Frontal cortex (tissue), 4 donors: Measurements from ENCODE around the gene SHMT2. TPM values are rescaled to one million over a fixed set of nuclear protein-coding genes. Genes with fewer than 3 reads are reported as not detected.

Source experiments
- DNase-seq, 2 donors: peaks; one replicate each; pipeline ENCODE4 v3.0.0; 2012; ENCODE audit warnings: low spot score in 2 of 2
- FAIRE-seq: peaks from 2 replicates; lab custom pipeline; 2012; peaks lifted over from hg19 to GRCh38; lab: Jason Lieb, UNC
- total RNA-seq: library from RNA; depleted of rRNA; stranded (reverse); fragments of >200 nt; gene quantifications from one replicate; pipeline ENCODE4 v1.2.3, GENCODE V29; 2014
- donor health status: control.
- donor health status: control.
- donor health status: control.

SHMT2 gene
- total RNA-seq, 1 donor from 2014 or later, result 28.9 TPM

DNA sequence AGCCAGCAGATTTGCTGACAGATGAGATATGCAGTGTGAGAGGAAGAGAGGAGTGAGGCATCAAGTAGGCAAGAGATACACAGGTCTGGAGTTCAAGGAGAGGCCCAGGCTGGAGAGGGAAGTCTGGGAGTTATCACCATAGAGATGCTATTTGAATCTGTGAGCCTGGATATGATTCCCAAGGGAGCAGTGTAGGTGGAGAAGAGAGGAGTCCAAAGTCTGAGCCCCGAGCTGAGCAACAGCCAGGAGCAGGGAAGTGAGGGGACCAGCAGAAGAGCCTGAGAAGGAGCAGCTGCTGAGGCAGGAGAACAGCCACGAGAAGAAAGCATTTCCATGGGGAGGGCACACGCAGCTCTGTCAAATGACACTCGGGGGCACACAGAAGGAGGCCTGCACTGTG lies 33.1 kb upstream of the SHMT2 start:
- DNase-seq, result no peak

DNA sequence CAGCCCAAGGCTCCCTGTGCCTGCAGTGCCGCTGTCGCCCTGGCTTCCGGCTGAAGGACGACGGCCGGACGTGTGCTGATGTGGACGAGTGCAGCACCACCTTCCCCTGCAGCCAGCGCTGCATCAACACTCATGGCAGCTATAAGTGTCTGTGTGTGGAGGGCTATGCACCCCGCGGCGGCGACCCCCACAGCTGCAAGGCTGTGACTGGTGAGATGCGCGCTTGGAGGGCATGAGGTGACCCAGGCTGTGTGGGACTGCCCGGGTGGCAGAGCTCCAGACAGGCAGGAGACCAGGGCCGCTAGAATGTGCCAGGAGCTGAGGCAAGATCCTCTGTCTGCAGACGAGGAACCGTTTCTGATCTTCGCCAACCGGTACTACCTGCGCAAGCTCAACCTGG lies 32.6 kb upstream of the SHMT2 start:
- no peak for DNase-seq
- no peak for FAIRE-seq

More for the DNA sequence above, 33.1 kb upstream of the SHMT2 start:
- no peak for FAIRE-seq

DNA sequence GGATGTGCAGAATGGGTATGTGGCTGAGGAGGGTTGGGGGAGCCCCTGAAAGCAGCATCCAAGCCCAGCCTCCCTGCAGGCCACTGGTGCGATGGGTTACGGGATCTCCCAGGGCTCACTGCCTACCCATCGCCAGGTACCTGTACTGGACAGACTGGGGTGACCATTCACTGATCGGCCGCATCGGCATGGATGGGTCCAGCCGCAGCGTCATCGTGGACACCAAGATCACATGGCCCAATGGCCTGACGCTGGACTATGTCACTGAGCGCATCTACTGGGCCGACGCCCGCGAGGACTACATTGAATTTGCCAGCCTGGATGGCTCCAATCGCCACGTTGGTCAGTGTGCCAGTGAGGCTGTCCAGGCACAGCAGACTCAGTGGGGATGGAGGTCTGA lies 31.2 kb upstream of the SHMT2 start:
- FAIRE-seq, result no peak
- DNase-seq, result no peak

DNA sequence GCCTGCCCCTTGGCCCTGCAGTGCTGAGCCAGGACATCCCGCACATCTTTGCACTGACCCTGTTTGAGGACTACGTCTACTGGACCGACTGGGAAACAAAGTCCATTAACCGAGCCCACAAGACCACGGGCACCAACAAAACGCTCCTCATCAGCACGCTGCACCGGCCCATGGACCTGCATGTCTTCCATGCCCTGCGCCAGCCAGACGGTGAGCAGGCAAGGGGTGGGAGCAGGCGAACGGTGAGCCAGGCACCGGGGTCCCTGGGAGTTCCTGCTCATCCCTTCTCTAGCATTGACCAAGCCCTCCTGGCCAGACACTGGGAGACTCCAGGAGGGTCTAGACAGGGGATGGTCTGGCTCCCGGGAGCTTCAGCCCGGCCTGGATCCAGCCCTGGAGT lies 30.3 kb upstream of the SHMT2 start:
- DNase-seq, result no peak
- no peak for FAIRE-seq

DNA sequence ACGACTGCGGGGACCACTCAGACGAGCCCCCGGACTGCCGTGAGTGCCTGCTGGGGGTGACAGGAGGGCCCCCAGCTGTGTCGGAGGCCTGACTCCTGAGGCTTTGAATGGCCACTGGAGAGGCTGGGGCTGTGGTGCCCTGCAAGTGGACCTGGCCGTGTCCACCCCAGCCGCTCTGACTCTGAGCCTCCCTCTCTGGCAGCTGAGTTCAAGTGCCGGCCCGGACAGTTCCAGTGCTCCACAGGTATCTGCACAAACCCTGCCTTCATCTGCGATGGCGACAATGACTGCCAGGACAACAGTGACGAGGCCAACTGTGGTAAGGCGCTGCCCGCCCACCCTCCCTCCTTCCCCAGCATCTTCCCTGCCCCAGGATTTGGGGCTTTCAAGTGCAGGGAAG lies 29.0 kb upstream of the SHMT2 start:
- no peak for FAIRE-seq
- DNase-seq, result no peak

DNA sequence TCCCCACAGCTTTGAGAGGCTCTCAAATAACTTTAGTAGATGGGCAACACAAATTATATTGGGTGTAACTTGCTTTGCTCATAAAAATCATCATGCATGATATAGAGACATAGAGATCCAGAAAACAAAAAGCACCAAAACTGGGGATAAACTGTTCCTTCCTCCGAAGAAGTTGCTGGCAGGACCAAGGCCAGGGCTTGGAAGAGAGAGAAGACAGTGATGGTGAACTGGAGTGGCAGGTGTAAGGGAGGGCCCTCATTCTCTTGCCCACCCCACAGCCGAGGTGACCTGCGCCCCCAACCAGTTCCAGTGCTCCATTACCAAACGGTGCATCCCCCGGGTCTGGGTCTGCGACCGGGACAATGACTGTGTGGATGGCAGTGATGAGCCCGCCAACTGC lies 28.3 kb upstream of the SHMT2 start:
- no peak for FAIRE-seq

DNA sequence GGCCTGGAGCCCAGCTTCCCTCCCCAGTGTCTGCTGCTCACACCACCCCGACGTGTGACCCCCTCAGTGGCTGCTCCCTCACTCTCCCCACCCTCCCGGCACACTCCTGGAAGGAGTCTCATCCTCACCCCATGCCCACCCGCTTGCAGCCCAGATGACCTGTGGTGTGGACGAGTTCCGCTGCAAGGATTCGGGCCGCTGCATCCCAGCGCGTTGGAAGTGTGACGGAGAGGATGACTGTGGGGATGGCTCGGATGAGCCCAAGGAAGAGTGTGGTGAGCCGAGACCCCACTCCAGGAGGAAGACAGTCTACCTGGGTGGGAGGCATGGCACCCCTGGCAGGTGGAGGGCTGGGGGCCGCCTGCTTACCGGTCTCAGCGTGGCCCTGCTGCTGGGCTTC lies 27.9 kb upstream of the SHMT2 start:
- no peak for FAIRE-seq
- DNase-seq, result no peak

More for the DNA sequence above, 28.3 kb upstream of the SHMT2 start:
- no peak for DNase-seq

DNA sequence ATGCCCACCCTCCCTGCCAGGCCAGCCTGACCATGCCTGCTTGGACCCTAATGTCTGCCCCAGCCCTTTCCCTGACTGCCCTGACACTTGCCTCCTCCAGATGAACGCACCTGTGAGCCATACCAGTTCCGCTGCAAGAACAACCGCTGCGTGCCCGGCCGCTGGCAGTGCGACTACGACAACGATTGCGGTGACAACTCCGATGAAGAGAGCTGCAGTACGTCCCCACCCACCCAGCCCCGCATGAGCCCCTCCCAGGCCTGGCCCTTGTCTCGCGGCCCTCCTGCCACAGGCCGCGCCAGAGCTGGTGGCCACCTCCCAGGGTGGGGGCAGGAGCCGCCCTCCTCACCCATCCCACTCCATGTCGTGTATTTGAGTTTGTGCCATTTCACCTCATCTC lies 27.2 kb upstream of the SHMT2 start:
- no peak for DNase-seq
- FAIRE-seq, result no peak

DNA sequence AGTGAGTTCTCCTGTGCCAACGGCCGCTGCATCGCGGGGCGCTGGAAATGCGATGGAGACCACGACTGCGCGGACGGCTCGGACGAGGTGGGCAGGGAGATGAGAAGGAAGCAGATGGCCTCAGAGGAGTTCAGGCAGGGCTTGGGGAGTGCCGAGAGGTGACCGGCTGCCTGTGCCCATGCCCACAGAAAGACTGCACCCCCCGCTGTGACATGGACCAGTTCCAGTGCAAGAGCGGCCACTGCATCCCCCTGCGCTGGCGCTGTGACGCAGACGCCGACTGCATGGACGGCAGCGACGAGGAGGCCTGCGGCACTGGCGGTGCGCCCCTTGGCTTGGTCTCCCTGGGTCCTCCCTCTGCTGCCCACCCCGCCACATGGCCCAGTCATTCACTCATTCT lies 26.3 kb upstream of the SHMT2 start:
- DNase-seq (no peak), FAIRE-seq (no peak)

DNA sequence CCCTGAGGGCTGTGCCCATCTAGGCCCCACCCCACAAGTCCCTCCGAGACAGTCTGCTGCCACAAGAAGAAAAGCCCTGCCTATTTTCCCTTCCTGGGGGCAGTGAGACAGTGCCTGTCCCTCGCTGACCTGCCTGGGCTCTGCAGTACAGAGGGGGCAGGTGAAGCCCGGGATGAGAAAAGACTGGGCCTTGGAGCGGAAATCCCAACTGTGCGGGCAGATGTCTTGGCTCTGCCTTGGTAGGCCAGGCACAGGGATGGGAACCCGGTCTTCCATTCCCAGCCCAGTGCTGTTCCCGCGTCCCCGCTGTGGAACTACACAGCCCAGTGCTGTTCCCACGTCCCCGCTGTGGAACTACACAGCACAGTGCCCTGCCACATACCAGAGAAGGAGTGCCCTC lies 25.7 kb upstream of the SHMT2 start:
- DNase-seq (no peak), FAIRE-seq (no peak)

DNA sequence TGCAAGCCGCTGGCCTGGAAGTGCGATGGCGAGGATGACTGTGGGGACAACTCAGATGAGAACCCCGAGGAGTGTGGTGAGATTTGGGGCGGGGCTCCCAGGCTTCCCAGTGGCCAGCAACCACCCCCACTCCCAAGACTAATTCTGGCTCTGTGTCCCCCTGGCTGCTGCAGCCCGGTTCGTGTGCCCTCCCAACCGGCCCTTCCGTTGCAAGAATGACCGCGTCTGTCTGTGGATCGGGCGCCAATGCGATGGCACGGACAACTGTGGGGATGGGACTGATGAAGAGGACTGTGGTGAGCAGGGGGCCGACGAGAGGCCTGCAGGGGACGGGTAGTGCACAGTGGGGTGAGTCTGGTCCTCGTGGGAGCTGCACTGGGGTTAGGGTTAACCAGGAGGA lies 25.1 kb upstream of the SHMT2 start:
- no peak for FAIRE-seq

DNA sequence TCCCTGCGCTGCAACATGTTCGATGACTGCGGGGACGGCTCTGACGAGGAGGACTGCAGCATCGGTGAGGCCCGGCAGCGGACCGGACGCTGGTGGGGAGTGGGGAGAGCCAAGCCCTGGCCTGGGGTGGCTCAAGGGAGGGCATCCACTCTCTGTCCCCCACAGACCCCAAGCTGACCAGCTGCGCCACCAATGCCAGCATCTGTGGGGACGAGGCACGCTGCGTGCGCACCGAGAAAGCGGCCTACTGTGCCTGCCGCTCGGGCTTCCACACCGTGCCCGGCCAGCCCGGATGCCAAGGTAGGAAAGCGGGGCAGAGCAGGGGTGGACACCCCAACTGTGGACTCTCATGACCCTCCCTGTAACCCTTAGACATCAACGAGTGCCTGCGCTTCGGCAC lies 24.3 kb upstream of the SHMT2 start:
- FAIRE-seq, result no peak
- no peak for DNase-seq

More for the DNA sequence above, 25.1 kb upstream of the SHMT2 start:
- DNase-seq, result no peak

DNA sequence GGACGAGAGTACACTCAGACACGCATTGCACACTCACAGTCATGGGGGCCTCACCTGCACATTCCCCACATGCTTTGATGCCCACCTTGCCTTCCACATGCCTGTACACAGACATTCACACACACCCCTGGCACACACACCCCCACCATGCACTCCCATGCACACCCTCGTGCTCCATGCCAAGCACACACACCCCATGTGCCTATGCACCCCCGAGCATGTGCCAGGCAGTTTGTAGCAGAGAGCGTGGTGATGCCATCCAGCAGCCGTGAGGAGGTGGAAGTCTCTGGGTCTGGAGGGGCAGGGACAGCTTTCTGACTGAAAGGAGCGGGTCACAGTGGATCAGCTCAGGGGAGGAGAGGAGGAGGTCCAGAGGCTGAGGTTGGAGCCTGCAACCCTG lies 23.6 kb upstream of the SHMT2 start:
- FAIRE-seq, result no peak
- DNase-seq, result no peak

DNA sequence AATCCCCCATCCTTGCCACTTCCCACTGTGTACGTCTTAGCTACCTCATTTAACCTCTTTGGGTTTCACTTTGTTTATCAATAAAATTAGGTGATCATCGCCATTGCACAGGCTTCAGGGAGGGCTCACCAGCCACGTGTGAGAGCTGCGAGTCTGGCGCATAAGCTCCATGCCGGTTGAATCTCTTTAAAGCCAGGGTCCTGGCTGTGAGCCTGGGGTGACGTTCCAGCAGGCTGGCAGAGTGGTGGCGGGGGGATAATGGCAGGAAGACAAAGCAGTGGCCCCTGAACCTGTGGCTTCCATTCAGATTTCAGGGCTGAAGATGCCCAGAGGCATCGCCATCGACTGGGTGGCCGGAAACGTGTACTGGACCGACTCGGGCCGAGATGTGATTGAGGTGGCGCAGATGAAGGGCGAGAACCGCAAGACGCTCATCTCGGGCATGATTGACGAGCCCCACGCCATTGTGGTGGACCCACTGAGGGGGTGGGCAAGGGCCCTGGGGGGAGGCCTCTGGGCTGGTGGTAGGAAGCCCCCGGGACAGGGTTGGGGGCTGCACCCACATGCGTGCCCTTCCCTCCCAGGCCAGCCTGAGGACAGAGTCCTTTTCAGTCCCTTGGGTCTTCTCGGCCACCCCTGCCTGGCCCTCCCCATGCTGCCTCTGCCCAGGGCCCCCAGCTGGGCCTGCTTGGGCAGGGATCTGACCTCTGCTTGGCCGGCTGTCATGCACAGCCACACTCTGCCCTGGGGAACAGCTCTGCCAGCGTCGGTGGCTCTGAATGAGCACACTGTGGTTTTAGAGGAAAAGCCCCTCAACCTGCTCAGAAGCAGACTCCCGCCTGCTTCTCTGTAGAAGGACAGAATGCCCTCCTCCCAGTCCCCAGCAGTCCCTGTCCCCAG lies 21.5 kb upstream of the SHMT2 start:
- FAIRE-seq (no peak), DNase-seq (no peak)

DNA sequence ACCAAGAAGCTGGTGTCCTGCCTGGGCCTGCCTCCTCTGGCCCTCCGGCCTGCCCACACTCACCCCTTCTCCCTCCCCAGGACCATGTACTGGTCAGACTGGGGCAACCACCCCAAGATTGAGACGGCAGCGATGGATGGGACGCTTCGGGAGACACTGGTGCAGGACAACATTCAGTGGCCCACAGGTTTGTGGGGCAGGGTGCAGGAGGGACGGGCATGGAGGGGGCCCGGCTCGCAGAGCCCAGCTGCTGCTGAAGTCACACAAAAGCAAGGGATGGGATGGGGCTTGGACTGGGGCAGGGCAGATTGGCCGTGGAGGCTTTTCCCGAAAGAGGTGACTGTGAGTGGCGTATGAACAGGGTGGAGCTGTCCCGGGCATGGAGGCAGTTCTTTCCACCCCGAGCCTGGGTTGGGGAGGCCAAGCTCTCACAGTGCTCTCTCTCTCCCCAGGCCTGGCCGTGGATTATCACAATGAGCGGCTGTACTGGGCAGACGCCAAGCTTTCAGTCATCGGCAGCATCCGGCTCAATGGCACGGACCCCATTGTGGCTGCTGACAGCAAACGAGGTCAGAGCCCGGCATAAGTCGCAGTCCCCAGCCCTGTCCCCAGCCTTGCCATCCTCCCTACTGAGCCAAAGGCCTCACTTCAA lies 20.8 kb upstream of the SHMT2 start:
- no peak for FAIRE-seq
- DNase-seq, result peak; percentile 50 to 66

DNA sequence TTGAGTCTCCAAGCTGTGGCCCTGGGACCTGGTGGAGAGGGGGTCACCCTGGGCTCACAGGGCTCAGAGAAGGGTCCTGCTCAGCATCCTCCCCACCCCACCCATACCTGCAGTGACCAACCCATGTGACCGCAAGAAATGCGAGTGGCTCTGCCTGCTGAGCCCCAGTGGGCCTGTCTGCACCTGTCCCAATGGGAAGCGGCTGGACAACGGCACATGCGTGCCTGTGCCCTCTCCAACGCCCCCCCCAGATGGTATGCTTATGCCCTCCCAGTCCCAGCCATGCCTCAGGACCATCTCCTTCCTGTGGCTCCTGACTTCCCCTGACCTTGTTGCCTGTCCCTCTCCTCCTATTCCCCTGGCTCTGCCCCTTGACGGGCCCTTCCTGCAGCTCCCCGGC lies 19.6 kb upstream of the SHMT2 start:
- FAIRE-seq, result no peak
- DNase-seq, result no peak

DNA sequence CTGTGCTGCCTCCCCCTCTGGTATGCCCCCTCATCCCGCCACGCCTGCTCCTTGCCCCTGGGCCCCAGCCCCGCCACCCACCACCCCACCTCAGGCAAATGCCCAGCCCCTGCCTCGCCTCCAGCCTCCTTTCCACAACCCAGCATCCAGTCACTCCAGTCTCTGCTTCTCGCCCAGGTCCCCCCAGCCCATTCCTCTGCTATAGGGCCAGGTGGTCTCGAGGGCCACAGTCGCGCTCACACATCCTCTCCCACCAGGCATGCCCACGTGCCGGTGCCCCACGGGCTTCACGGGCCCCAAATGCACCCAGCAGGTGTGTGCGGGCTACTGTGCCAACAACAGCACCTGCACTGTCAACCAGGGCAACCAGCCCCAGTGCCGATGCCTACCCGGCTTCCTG lies 19.1 kb upstream of the SHMT2 start:
- DNase-seq, result no peak
- FAIRE-seq, result no peak

DNA sequence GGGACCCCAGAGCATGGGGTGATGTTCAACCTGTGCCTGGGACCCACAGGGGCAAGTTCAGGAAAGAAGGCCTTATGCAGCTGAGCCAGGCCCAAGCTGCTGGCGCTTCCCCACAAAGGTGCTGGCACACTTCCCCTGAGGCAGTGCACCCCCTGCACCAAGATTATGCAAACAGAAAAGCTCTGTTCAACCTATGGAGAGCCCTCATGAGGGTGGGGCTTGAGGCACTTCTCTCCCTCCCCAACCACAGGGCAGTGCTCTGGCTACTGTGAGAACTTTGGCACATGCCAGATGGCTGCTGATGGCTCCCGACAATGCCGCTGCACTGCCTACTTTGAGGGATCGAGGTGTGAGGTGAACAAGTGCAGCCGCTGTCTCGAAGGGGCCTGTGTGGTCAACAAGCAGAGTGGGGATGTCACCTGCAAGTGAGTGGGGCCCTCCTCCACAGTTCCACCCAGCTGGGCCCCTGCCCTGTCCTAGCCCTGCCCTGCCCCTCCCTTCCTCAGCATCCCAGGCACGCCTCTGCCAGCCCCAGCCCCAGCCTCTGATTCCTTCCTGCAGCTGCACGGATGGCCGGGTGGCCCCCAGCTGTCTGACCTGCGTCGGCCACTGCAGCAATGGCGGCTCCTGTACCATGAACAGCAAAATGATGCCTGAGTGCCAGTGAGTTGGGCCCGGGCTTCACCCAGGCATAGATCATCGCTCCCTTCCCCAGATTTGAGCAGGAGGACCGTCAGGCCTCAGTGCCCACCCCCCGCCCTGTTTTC lies 18.4 kb upstream of the SHMT2 start:
- no peak for FAIRE-seq
- no peak for DNase-seq

DNA sequence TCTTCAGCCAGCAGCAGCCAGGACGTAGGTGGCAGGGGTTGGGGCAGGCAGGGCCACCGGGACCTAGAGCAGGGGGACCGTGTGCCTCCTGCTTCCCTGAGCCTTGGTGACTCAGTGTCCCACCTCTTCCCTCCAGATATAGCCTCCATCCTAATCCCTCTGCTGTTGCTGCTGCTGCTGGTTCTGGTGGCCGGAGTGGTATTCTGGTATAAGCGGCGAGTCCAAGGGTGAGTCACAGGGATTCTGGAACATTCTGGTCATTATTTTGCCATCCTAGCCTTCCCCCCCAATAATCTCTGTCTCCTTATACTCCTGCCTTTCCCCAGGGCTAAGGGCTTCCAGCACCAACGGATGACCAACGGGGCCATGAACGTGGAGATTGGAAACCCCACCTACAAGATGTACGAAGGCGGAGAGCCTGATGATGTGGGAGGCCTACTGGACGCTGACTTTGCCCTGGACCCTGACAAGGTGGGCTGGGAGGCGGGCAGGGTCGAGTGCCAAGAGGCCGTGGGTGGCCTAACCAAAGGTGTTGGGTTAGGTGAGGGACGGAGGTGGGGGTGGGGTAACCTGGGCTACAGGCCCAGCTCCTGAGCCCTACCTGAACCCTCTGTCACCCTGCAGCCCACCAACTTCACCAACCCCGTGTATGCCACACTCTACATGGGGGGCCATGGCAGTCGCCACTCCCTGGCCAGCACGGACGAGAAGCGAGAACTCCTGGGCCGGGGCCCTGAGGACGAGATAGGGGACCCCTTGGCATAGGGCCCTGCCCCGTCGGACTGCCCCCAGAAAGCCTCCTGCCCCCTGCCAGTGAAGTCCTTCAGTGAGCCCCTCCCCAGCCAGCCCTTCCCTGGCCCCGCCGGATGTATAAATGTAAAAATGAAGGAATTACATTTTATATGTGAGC lies 17.5 kb upstream of the SHMT2 start:
- DNase-seq, result no peak
- no peak for FAIRE-seq

DNA sequence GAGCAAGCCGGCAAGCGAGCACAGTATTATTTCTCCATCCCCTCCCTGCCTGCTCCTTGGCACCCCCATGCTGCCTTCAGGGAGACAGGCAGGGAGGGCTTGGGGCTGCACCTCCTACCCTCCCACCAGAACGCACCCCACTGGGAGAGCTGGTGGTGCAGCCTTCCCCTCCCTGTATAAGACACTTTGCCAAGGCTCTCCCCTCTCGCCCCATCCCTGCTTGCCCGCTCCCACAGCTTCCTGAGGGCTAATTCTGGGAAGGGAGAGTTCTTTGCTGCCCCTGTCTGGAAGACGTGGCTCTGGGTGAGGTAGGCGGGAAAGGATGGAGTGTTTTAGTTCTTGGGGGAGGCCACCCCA lies 16.8 kb upstream of the SHMT2 start:
- DNase-seq, result no peak
- FAIRE-seq, result no peak
